ENCODE data around the gene COX7A2. TPM values are rescaled to one million over a fixed set of nuclear protein-coding genes. Genes with fewer than 3 reads are reported as not detected.

COX7A2 gene
- total RNA-seq, 1 donor from 2014 or later: 360 TPM

DNA sequence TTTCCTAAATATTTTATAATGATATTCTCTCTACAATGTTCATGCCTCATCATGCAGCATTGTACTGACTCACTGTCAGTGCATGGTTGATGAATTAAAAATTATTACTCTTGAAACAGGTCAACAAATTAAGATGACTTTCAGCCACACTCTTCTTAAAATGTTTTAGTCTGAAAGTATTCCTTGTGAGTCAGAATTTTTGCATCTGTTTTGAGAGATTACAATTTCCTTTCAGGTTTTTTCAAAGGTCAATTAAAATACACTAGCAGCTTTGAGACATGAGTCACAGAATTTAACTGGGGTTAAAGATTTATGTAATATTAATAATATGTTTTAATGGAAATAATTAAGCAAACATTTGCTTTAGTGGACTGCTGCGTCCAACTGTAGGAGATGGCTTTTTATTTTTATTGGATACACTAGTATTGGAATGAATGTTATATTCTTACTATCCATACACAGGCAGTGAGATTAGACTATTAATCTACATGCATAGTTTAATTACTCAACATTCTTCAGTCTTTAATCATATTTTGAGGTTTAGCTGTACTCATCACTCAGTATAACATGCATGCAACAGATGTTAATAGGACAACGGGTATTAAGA lies 47.4 kb downstream of the COX7A2 start:
- Histone ChIP-seq H3K9me3 (no peaks in the 10 kb centered on the region), H3K27me3 (no peaks in the 10 kb centered on the region), H3K4me1 (peaks cover 2 to 5% of the 10 kb centered on the region in 2 donors), H3K4me3 (no peak overlapping the region), H3K36me3 (peaks cover 0 to 14% of the 10 kb centered on the region in 2 donors), H3K27ac (no peak overlapping the region)
- intact Hi-C loops (cut with DNase I): no loop called here
- TF ChIP-seq, protein P1, sequence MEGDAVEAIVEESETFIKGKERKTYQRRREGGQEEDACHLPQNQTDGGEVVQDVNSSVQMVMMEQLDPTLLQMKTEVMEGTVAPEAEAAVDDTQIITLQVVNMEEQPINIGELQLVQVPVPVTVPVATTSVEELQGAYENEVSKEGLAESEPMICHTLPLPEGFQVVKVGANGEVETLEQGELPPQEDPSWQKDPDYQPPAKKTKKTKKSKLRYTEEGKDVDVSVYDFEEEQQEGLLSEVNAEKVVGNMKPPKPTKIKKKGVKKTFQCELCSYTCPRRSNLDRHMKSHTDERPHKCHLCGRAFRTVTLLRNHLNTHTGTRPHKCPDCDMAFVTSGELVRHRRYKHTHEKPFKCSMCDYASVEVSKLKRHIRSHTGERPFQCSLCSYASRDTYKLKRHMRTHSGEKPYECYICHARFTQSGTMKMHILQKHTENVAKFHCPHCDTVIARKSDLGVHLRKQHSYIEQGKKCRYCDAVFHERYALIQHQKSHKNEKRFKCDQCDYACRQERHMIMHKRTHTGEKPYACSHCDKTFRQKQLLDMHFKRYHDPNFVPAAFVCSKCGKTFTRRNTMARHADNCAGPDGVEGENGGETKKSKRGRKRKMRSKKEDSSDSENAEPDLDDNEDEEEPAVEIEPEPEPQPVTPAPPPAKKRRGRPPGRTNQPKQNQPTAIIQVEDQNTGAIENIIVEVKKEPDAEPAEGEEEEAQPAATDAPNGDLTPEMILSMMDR (IDR thresholded peaks at IDR 0.05): no peak
- DNase-seq (ENCODE audit: low spot score in 2 of 2): no peak

DNA sequence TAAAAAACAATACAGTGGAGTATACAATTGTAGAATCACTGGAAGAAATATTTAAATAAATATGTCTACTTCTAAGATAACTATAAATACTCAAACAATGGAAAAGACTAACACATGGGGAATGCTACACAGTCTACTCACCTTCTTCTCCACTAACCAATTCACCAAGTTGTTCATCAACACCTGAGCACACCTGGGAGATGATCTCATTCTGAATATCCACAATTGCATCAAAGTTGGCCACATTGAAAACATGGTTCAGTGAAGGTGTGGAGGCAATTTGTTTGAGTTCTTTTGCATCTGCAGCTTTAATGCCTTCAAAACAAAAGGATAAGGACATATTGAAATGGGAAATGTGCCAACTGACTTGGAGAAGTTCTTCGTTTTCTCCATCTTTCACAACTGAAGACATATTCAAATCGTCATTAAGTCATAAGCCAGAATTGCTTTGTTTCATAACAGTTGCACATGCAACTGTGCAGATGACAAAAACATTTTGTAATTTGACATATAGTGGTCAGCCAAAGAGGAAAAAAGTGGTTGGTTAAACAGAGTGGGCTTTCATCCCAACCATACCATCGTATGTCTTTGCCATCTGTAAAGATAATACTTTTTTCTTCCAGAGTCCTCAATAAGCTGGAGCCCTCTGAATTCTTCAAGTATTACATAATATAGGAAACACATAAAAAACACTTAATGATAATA lies 55.2 kb downstream of the COX7A2 start:
- Histone ChIP-seq H3K27ac (no peak overlapping the region), H3K9me3 (no peaks in the 10 kb centered on the region), H3K4me3 (no peak overlapping the region), H3K36me3 (peaks cover 0 to 50% of the 10 kb centered on the region in 2 donors), H3K4me1 (no peaks in the 10 kb centered on the region), H3K27me3 (no peaks in the 10 kb centered on the region)
- TF ChIP-seq, protein P1 (IDR thresholded peaks at IDR 0.05): no peak
- intact Hi-C loops (cut with DNase I): no loop called here
- no peak for DNase-seq (ENCODE audit: low spot score in 2 of 2)

Other genes starting within 250 kb of the COX7A2 start
- gene COL12A1, start 37.7 kb downstream of the COX7A2 start, total RNA-seq: 140 TPM
- 54.8 TPM for gene TMEM30A, start 41.0 kb upstream of the COX7A2 start, total RNA-seq
- gene FILIP1, start 250.0 kb upstream of the COX7A2 start, total RNA-seq: 13.6 TPM